Activated effector memory CD4-positive, alpha-beta T cell treated with Interleukin-2 at 50 U/mL for 16 hours (primary cell): ENCODE data around the gene MBNL2.
A peak's percentile ranks its signal among the peaks of the same experiment; 100 is the strongest.
"Not testable (repeated sequence)": the region's sequence is repeated elsewhere in the genome, so short reads cannot be mapped to it uniquely, and the experiment has no call there.

Source experiments
- DNase-seq: peaks from one replicate; pipeline ENCODE4 v3.0.0-alpha.2; 2020

MBNL2 gene

GRCh38 chr13:97221989-97222700 lies at the start of gene MBNL2:
Gene MBNL2 (plus strand): TSS chr13:97222333. CDS start chr13:97276236, 53,903 bp downstream.
- DNase-seq, result peak; percentile 73

- no peak for DNase-seq
Measured at GRCh38 chr13:97174638-97175037, 47.5 kb upstream of the MBNL2 start.

- no peak for DNase-seq
Measured at GRCh38 chr13:97175041-97175440, 47.1 kb upstream of the MBNL2 start.

- no peak for DNase-seq
Measured at GRCh38 chr13:97179501-97179900, 42.6 kb upstream of the MBNL2 start.

- DNase-seq, result no peak
Measured at GRCh38 chr13:97182111-97182890, 39.8 kb upstream of the MBNL2 start.

GRCh38 chr13:97185291-97185690 lies 36.8 kb upstream of the MBNL2 start:
- no peak for DNase-seq

- no peak for DNase-seq
Measured at GRCh38 chr13:97185751-97186150, 36.4 kb upstream of the MBNL2 start.

- DNase-seq, result no peak
Measured at GRCh38 chr13:97188207-97188606, 33.9 kb upstream of the MBNL2 start.

- DNase-seq, result no peak
Measured at GRCh38 chr13:97189928-97190327, 32.2 kb upstream of the MBNL2 start.

- no peak for DNase-seq
Measured at GRCh38 chr13:97191142-97191541, 31.0 kb upstream of the MBNL2 start.

- DNase-seq, result no peak
Measured at GRCh38 chr13:97191615-97192014, 30.5 kb upstream of the MBNL2 start.

GRCh38 chr13:97192166-97192565 lies 30.0 kb upstream of the MBNL2 start:
- DNase-seq, result no peak

- DNase-seq, result no peak
Measured at GRCh38 chr13:97193577-97193976, 28.6 kb upstream of the MBNL2 start.

GRCh38 chr13:97194479-97194878 lies 27.7 kb upstream of the MBNL2 start:
- DNase-seq, result no peak

GRCh38 chr13:97196340-97196739 lies 25.8 kb upstream of the MBNL2 start:
- DNase-seq, result no peak

- DNase-seq, result no peak
Measured at GRCh38 chr13:97198753-97199152, 23.4 kb upstream of the MBNL2 start.

GRCh38 chr13:97199451-97199850 lies 22.7 kb upstream of the MBNL2 start:
- no peak for DNase-seq

- DNase-seq, result no peak
Measured at GRCh38 chr13:97200081-97200942, 21.8 kb upstream of the MBNL2 start.

GRCh38 chr13:97202761-97203160 lies 19.4 kb upstream of the MBNL2 start:
- no peak for DNase-seq

GRCh38 chr13:97205465-97205864 lies 16.7 kb upstream of the MBNL2 start:
- DNase-seq, result no peak

GRCh38 chr13:97205982-97206381 lies 16.2 kb upstream of the MBNL2 start:
- no peak for DNase-seq

GRCh38 chr13:97207252-97207651 lies 14.9 kb upstream of the MBNL2 start:
- not testable (repeated sequence) for DNase-seq

GRCh38 chr13:97211300-97211699 lies 10.8 kb upstream of the MBNL2 start:
- no peak for DNase-seq
